GM08714 (cell line): Measurements from ENCODE around the gene RBM14.
A peak's percentile ranks its signal among the peaks of the same experiment; 100 is the strongest.
"Not testable (repeated sequence)": the region's sequence is repeated elsewhere in the genome, so short reads cannot be mapped to it uniquely, and the experiment has no call there.

Experiments
- H3K4me3 ChIP-seq: fragments of 200-500 bp; sonication (Bioruptor generic); 2 replicates; pipeline ENCODE4 v1.5.1; 2014; ENCODE audit warnings: mild to moderate bottlenecking, low read length, inconsistent platforms
- ZNF274 ChIP-seq: IDR thresholded peaks from 2 replicates; pipeline ENCODE4 v1.6.1; 2012; ENCODE audit warnings: mild to moderate bottlenecking, low read depth, low read length

RBM14 gene

GRCh38 chr11:66616379-66617154, at the start of gene RBM14:
Gene RBM14 (plus strand): TSS chr11:66616630. CDS start chr11:66616721, 91 bp downstream.
- peak within 1 kb of the TSS; percentile 89 for H3K4me3 ChIP-seq
- no peak for TF ChIP-seq ZNF274

GRCh38 chr11:66567787-66568123, 48.7 kb upstream of the RBM14 start:
- no peak for TF ChIP-seq ZNF274
- no peak overlapping the region; the same call in 1 of the 2 replicates for H3K4me3 ChIP-seq

- H3K4me3 ChIP-seq: peak within 1 kb of the TSS; percentile 41; the same call in 1 of the 2 replicates
- no peak for TF ChIP-seq ZNF274
These were observed 48.1 kb upstream of the RBM14 start, which contains the start of gene CTSF for GRCh38 chr11:66568124-66568916. Gene CTSF (minus strand): TSS chr11:66568606. CDS start chr11:66568486, 120 bp downstream.

GRCh38 chr11:66569076-66569475, 47.4 kb upstream of the RBM14 start:
- no peak overlapping the region for H3K4me3 ChIP-seq
- TF ChIP-seq ZNF274: no peak

GRCh38 chr11:66570079-66570849, 46.2 kb upstream of the RBM14 start:
- no peak for TF ChIP-seq ZNF274
- H3K4me3 ChIP-seq: no peak overlapping the region

- TF ChIP-seq ZNF274: no peak
- no peak overlapping the region for H3K4me3 ChIP-seq
These were observed 45.6 kb upstream of the RBM14 start for GRCh38 chr11:66570850-66571180.

GRCh38 chr11:66579017-66579606, 37.3 kb upstream of the RBM14 start:
- TF ChIP-seq ZNF274: no peak
- H3K4me3 ChIP-seq: no peak overlapping the region

- TF ChIP-seq ZNF274: no peak
These were observed 35.6 kb upstream of the RBM14 start for GRCh38 chr11:66580803-66581202.

GRCh38 chr11:66581261-66581660, 35.2 kb upstream of the RBM14 start:
- TF ChIP-seq ZNF274: no peak
- no peak overlapping the region for H3K4me3 ChIP-seq

More at GRCh38 chr11:66580803-66581202, 35.6 kb upstream of the RBM14 start:
- H3K4me3 ChIP-seq: no peak overlapping the region

GRCh38 chr11:66582565-66583147, 33.8 kb upstream of the RBM14 start:
- not testable (repeated sequence) for H3K4me3 ChIP-seq

- H3K4me3 ChIP-seq: not testable (repeated sequence)
These were observed 31.0 kb upstream of the RBM14 start for GRCh38 chr11:66585447-66585846.

- no peak for TF ChIP-seq ZNF274
These were observed 30.3 kb upstream of the RBM14 start for GRCh38 chr11:66586136-66586535.

GRCh38 chr11:66589315-66589714, 27.1 kb upstream of the RBM14 start:
- not testable (repeated sequence) for H3K4me3 ChIP-seq

More at GRCh38 chr11:66586136-66586535, 30.3 kb upstream of the RBM14 start:
- no peak overlapping the region for H3K4me3 ChIP-seq

GRCh38 chr11:66589996-66590675, 26.3 kb upstream of the RBM14 start:
- H3K4me3 ChIP-seq: no peak overlapping the region
- no peak for TF ChIP-seq ZNF274
